ENCODE results near the gene C6orf132.

Gene C6orf132

DNA sequence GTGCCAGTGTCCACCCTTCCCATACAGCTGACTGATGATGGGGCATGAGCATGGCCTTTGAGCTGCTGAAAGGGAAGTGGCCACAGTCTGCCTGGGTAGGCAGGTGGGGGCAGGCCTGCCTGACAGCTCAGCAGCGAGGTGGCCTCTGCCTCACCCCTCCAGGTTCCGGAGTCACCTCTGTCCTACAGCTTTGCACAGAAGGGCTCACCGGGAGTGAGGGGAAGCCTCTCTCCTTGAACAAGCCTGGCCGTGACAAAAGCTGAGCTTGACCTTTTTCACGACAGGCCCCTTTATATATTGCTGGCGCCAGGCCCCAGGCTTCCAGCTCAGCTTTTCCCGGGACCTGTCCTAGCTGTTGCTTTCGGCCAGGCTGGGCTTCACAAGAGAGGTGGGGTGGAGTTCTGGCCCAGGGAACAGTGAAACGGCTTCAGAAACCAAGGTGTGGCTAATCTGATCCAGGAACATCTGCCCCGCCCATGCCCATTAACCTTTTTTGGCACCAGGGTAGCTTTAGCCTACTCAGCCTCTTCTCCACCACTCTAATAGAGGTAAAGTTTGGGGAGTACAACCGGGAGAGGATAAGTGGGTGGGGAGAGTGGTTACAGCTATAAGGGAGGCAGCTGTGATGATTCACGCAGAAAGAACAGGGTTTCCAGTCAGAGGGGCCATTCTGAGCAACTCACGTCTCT lies 42.9 kb downstream of the C6orf132 start:
- no peaks in the 10 kb centered on the region for H3K27me3 ChIP-seq (ENCODE audit: control insufficient read depth in 5 of 5, insufficient read depth in 4 of 5, low read length in 5 of 5)
- peaks cover 0 to 24% (median 13%) of the 10 kb centered on the region in 5 donors for H3K4me1 ChIP-seq (ENCODE audit: control insufficient read depth in 5 of 5, insufficient read depth in 5 of 5, low read length in 5 of 5)
- no peak overlapping the region for H3K27ac ChIP-seq (ENCODE audit: low read depth, low read length)
- H3K4me3 ChIP-seq (ENCODE audit: low read depth in 1 of 5, low read length in 5 of 5) = no peak overlapping the region
- H3K36me3 ChIP-seq (ENCODE audit: control insufficient read depth in 5 of 5, insufficient read depth in 5 of 5, low read length in 5 of 5) = no peaks in the 10 kb centered on the region
- H3K9ac ChIP-seq (ENCODE audit: low read length in 5 of 5) = no peak overlapping the region
- H3K9me3 ChIP-seq (ENCODE audit: control insufficient read depth in 5 of 5, low read length in 5 of 5) = no peaks in the 10 kb centered on the region

DNA sequence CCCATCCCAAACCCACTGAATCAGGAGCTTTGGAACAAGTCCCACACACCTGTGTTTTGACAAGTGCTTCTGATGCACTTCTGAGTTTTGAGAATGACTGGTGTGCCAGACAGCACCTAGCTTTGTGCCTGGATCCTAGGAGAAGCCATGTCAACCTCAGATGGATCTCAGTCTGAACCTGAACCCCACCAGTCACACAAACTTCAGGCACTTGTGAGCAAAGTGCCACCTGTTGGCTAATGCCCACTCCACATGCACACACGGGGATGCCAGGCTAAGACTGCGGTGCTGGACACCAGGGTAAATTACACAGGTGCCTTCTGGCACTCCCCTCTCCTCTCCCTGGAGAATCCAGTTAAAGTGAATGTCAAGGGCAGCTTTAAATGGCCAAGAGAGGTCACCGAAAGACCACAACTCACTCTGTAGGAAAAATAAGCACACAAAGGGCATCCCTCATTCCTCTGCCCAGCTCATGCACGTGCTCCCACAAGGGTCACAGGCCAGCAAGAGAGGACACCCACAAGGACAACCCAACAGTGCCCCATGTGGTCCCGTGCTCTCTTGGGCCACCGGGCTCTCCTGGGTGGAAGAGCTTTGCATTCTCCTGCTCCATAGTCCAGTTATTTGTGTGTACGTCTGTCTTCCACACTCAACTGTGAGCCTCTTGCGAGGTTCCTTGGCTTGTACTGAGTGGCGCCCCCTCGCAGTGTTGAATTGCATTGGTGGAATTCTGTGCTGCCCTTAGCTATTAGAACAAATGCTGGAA lies 46.5 kb downstream of the C6orf132 start:
- H3K27ac ChIP-seq (ENCODE audit: low read depth, low read length) = no peak overlapping the region
- no peak overlapping the region for H3K4me3 ChIP-seq (ENCODE audit: low read depth in 1 of 5, low read length in 5 of 5)
- peaks cover 0 to 6% (median 0%) of the 10 kb centered on the region in 5 donors for H3K4me1 ChIP-seq (ENCODE audit: control insufficient read depth in 5 of 5, insufficient read depth in 5 of 5, low read length in 5 of 5)
- H3K9ac ChIP-seq (ENCODE audit: low read length in 5 of 5) = no peak overlapping the region
- peaks cover 0 to 2% (median 0%) of the 10 kb centered on the region in 5 donors for H3K36me3 ChIP-seq (ENCODE audit: control insufficient read depth in 5 of 5, insufficient read depth in 5 of 5, low read length in 5 of 5)
- no peaks in the 10 kb centered on the region for H3K9me3 ChIP-seq (ENCODE audit: control insufficient read depth in 5 of 5, low read length in 5 of 5)
- H3K27me3 ChIP-seq (ENCODE audit: control insufficient read depth in 5 of 5, insufficient read depth in 4 of 5, low read length in 5 of 5) = no peaks in the 10 kb centered on the region

GRCh38 chr6:42095094-42095493 lies 47.3 kb downstream of the C6orf132 start:
- Histone ChIP-seq H3K9ac (ENCODE audit: low read length in 5 of 5) (no peak overlapping the region), H3K27me3 (ENCODE audit: control insufficient read depth in 5 of 5, insufficient read depth in 4 of 5, low read length in 5 of 5) (no peaks in the 10 kb centered on the region), H3K9me3 (ENCODE audit: control insufficient read depth in 5 of 5, low read length in 5 of 5) (no peaks in the 10 kb centered on the region), H3K4me1 (ENCODE audit: control insufficient read depth in 5 of 5, insufficient read depth in 5 of 5, low read length in 5 of 5) (peaks cover 0 to 6% (median 0%) of the 10 kb centered on the region in 5 donors), H3K27ac (ENCODE audit: low read depth, low read length) (no peak overlapping the region), H3K36me3 (ENCODE audit: control insufficient read depth in 5 of 5, insufficient read depth in 5 of 5, low read length in 5 of 5) (peaks cover 0 to 2% (median 0%) of the 10 kb centered on the region in 5 donors), H3K4me3 (ENCODE audit: low read depth in 1 of 5, low read length in 5 of 5) (no peak overlapping the region)

GRCh38 chr6:42093582-42094329 lies 48.7 kb downstream of the C6orf132 start:
- Histone ChIP-seq H3K27ac (ENCODE audit: low read depth, low read length) (no peak overlapping the region), H3K9ac (ENCODE audit: low read length in 5 of 5) (no peak overlapping the region), H3K4me1 (ENCODE audit: control insufficient read depth in 5 of 5, insufficient read depth in 5 of 5, low read length in 5 of 5) (no peaks in the 10 kb centered on the region), H3K36me3 (ENCODE audit: control insufficient read depth in 5 of 5, insufficient read depth in 5 of 5, low read length in 5 of 5) (peaks cover 0 to 2% (median 0%) of the 10 kb centered on the region in 5 donors), H3K27me3 (ENCODE audit: control insufficient read depth in 5 of 5, insufficient read depth in 4 of 5, low read length in 5 of 5) (no peaks in the 10 kb centered on the region), H3K4me3 (ENCODE audit: low read depth in 1 of 5, low read length in 5 of 5) (no peak overlapping the region), H3K9me3 (ENCODE audit: control insufficient read depth in 5 of 5, low read length in 5 of 5) (no peaks in the 10 kb centered on the region)

GRCh38 chr6:42091718-42092023 lies 50.7 kb downstream of the C6orf132 start:
- Histone ChIP-seq H3K4me1 (ENCODE audit: control insufficient read depth in 5 of 5, insufficient read depth in 5 of 5, low read length in 5 of 5) (peaks cover under 1 to 4% (median 3%) of the 10 kb centered on the region in 5 donors), H3K9ac (ENCODE audit: low read length in 5 of 5) (no peak overlapping the region), H3K9me3 (ENCODE audit: control insufficient read depth in 5 of 5, low read length in 5 of 5) (no peaks in the 10 kb centered on the region), H3K27ac (ENCODE audit: low read depth, low read length) (no peak overlapping the region), H3K4me3 (ENCODE audit: low read depth in 1 of 5, low read length in 5 of 5) (no peak overlapping the region), H3K27me3 (ENCODE audit: control insufficient read depth in 5 of 5, insufficient read depth in 4 of 5, low read length in 5 of 5) (no peaks in the 10 kb centered on the region), H3K36me3 (ENCODE audit: control insufficient read depth in 5 of 5, insufficient read depth in 5 of 5, low read length in 5 of 5) (peaks cover 0 to 4% (median 0%) of the 10 kb centered on the region in 5 donors)

- Histone ChIP-seq H3K9me3 (ENCODE audit: control insufficient read depth in 5 of 5, low read length in 5 of 5) (no peaks in the 10 kb centered on the region), H3K27me3 (ENCODE audit: control insufficient read depth in 5 of 5, insufficient read depth in 4 of 5, low read length in 5 of 5) (no peaks in the 10 kb centered on the region), H3K27ac (ENCODE audit: low read depth, low read length) (no peak overlapping the region), H3K4me3 (ENCODE audit: low read depth in 1 of 5, low read length in 5 of 5) (no peak overlapping the region), H3K9ac (ENCODE audit: low read length in 5 of 5) (no peak overlapping the region), H3K4me1 (ENCODE audit: control insufficient read depth in 5 of 5, insufficient read depth in 5 of 5, low read length in 5 of 5) (peaks cover 2 to 10% (median 9%) of the 10 kb centered on the region in 5 donors), H3K36me3 (ENCODE audit: control insufficient read depth in 5 of 5, insufficient read depth in 5 of 5, low read length in 5 of 5) (peaks cover 0 to 5% (median 0%) of the 10 kb centered on the region in 5 donors)
Measured at GRCh38 chr6:42090819-42091717, 51.4 kb downstream of the C6orf132 start.

- H3K36me3 ChIP-seq (ENCODE audit: control insufficient read depth in 5 of 5, insufficient read depth in 5 of 5, low read length in 5 of 5) = peaks cover 0 to 7% (median 3%) of the 10 kb centered on the region in 5 donors
- H3K9ac ChIP-seq (ENCODE audit: low read length in 5 of 5) = no peak overlapping the region
- H3K4me3 ChIP-seq (ENCODE audit: low read depth in 1 of 5, low read length in 5 of 5) = no peak overlapping the region
- no peaks in the 10 kb centered on the region for H3K27me3 ChIP-seq (ENCODE audit: control insufficient read depth in 5 of 5, insufficient read depth in 4 of 5, low read length in 5 of 5)
- H3K9me3 ChIP-seq (ENCODE audit: control insufficient read depth in 5 of 5, low read length in 5 of 5) = no peaks in the 10 kb centered on the region
- peaks cover 4 to 17% (median 12%) of the 10 kb centered on the region in 5 donors for H3K4me1 ChIP-seq (ENCODE audit: control insufficient read depth in 5 of 5, insufficient read depth in 5 of 5, low read length in 5 of 5)
- no peak overlapping the region for H3K27ac ChIP-seq (ENCODE audit: low read depth, low read length)
Measured at GRCh38 chr6:42088101-42088591, 54.3 kb downstream of the C6orf132 start.

GRCh38 chr6:42086046-42087035 lies 56.1 kb downstream of the C6orf132 start:
- H3K4me3 ChIP-seq (ENCODE audit: low read depth in 1 of 5, low read length in 5 of 5) = no peak overlapping the region
- H3K9ac ChIP-seq (ENCODE audit: low read length in 5 of 5) = no peak overlapping the region
- no peak overlapping the region for H3K27ac ChIP-seq (ENCODE audit: low read depth, low read length)
- H3K27me3 ChIP-seq (ENCODE audit: control insufficient read depth in 5 of 5, insufficient read depth in 4 of 5, low read length in 5 of 5) = no peaks in the 10 kb centered on the region
- H3K4me1 ChIP-seq (ENCODE audit: control insufficient read depth in 5 of 5, insufficient read depth in 5 of 5, low read length in 5 of 5) = peaks cover 4 to 23% (median 21%) of the 10 kb centered on the region in 5 donors
- peaks cover 3 to 13% (median 4%) of the 10 kb centered on the region in 5 donors for H3K36me3 ChIP-seq (ENCODE audit: control insufficient read depth in 5 of 5, insufficient read depth in 5 of 5, low read length in 5 of 5)
- H3K9me3 ChIP-seq (ENCODE audit: control insufficient read depth in 5 of 5, low read length in 5 of 5) = no peaks in the 10 kb centered on the region

Data from subcutaneous abdominal adipose tissue (tissue), 5 donors.